ENCODE results near the gene CAMKV.
"Not testable (repeated sequence)": the region's sequence is repeated elsewhere in the genome, so short reads cannot be mapped to it uniquely, and the experiment has no call there.

Gene CAMKV

DNA sequence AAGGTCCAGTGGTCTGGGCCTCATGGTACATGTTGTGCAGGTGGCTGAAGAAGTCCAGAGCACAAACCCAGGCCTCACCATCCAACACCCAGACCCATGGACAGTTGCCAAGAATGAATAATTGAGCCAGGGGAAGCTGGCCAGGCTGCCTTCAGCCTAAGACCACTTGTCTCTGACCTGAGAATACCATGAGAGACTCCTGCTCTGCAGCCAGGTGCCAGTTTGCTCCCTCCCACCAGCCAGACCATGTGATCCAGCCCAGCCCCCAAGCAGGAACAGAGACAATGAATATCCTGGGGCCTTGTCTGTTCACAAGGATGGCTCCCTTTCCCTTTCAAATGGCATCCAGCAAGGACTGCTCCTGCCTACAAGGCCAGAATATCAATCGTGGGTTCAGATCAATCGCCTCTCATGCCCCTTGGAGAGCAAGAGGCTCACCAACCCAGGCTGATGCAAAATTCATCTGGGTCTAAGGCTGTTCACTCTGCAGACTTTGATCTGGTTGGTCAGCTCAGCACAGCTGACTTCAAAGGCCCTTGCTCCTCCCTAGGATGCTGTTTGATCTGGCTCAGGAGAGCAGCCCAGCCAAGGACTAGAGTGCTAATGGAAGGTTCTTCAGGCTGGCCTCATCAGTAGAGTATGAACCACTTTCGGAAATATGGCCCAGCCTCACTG is 26.7 kb downstream of the CAMKV start:
- Histone ChIP-seq H3K27me3 (ENCODE audit: insufficient read depth, low read length) (no peaks in the 10 kb centered on the region), H3K4me1 (ENCODE audit: insufficient read depth, low read length) (no peaks in the 10 kb centered on the region), H3K9me3 (ENCODE audit: insufficient read depth, low read depth, low read length) (no peaks in the 10 kb centered on the region), H3K27ac (ENCODE audit: low read depth, low read length) (no peak overlapping the region), H3K36me3 (ENCODE audit: insufficient read depth, low read length) (peaks cover 77% of the 10 kb centered on the region), H3K4me3 (ENCODE audit: low read length) (no peak overlapping the region), H3K9ac (ENCODE audit: low read depth, low read length) (no peak overlapping the region)
- 85% methylated on average over 3 of the region's 3 CpGs for WGBS

DNA sequence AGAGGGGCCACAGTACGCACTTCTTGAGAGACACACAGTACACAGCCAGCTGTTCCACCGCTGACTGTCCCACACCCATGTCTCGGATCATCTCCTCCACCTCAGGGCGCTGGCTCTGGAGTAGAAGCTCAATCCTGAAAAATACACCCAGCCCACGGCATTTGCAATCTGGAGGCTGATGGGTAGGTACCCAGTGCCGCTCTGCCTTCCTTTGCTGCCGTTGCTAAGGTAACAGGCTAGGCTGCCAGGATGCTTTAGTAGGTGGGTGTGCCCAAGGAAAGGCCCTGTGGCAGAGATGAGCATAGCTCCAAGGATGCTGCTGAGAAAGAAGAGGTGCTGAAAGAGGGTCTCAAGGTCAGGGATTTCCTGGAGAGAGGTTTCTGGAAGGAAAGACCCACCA is 27.9 kb downstream of the CAMKV start:
- Histone ChIP-seq H3K9me3 (ENCODE audit: insufficient read depth, low read depth, low read length) (no peaks in the 10 kb centered on the region), H3K27me3 (ENCODE audit: insufficient read depth, low read length) (no peaks in the 10 kb centered on the region), H3K36me3 (ENCODE audit: insufficient read depth, low read length) (peaks cover 78% of the 10 kb centered on the region), H3K27ac (ENCODE audit: low read depth, low read length) (no peak overlapping the region), H3K4me1 (ENCODE audit: insufficient read depth, low read length) (no peaks in the 10 kb centered on the region), H3K9ac (ENCODE audit: low read depth, low read length) (no peak overlapping the region), H3K4me3 (ENCODE audit: low read length) (no peak overlapping the region)
- WGBS: 94% methylated on average over 7 of the region's 7 CpGs

- Histone ChIP-seq H3K27ac (ENCODE audit: low read depth, low read length) (0 out of 2 replicates have a peak overlapping the region, but pooled peaks have one; percentile 18), H3K36me3 (ENCODE audit: insufficient read depth, low read length) (peaks cover 78% of the 10 kb centered on the region)
Observed at GRCh38 chr3:49841126-49841696, 28.5 kb downstream of the CAMKV start.

DNA sequence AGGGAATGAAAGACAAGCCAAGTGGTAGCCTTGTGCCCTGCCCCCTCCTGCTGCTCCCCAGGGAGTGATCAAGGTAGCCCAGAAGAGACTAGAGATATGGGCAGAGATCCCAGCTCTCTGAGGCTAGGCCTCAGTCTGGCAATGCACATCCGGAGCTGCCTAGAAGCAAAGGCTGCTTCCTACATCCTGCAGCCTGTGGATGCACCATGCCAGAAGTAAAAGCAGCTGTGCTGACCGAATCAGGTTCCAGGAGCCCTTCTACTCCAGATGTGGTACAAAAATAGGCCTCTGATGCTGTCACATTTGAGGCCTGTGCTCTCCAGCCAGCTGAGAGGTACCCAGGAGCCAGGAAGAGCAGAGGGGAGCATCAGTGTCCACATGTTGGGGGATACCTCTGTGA is 29.3 kb downstream of the CAMKV start:
- WGBS: 87% methylated on average over 2 of the region's 2 CpGs
- no peaks in the 10 kb centered on the region for H3K4me1 ChIP-seq (ENCODE audit: insufficient read depth, low read length)
- H3K9me3 ChIP-seq (ENCODE audit: insufficient read depth, low read depth, low read length): no peaks in the 10 kb centered on the region
- no peaks in the 10 kb centered on the region for H3K27me3 ChIP-seq (ENCODE audit: insufficient read depth, low read length)
- H3K36me3 ChIP-seq (ENCODE audit: insufficient read depth, low read length): peaks cover 71% of the 10 kb centered on the region
- no peak overlapping the region for H3K9ac ChIP-seq (ENCODE audit: low read depth, low read length)
- H3K27ac ChIP-seq (ENCODE audit: low read depth, low read length): no peak overlapping the region
- no peak overlapping the region for H3K4me3 ChIP-seq (ENCODE audit: low read length)

More at GRCh38 chr3:49841126-49841696, 28.5 kb downstream of the CAMKV start:
- Histone ChIP-seq H3K4me3 (ENCODE audit: low read length) (no peak overlapping the region), H3K27me3 (ENCODE audit: insufficient read depth, low read length) (no peaks in the 10 kb centered on the region), H3K4me1 (ENCODE audit: insufficient read depth, low read length) (no peaks in the 10 kb centered on the region), H3K9ac (ENCODE audit: low read depth, low read length) (no peak overlapping the region), H3K9me3 (ENCODE audit: insufficient read depth, low read depth, low read length) (no peaks in the 10 kb centered on the region)

DNA sequence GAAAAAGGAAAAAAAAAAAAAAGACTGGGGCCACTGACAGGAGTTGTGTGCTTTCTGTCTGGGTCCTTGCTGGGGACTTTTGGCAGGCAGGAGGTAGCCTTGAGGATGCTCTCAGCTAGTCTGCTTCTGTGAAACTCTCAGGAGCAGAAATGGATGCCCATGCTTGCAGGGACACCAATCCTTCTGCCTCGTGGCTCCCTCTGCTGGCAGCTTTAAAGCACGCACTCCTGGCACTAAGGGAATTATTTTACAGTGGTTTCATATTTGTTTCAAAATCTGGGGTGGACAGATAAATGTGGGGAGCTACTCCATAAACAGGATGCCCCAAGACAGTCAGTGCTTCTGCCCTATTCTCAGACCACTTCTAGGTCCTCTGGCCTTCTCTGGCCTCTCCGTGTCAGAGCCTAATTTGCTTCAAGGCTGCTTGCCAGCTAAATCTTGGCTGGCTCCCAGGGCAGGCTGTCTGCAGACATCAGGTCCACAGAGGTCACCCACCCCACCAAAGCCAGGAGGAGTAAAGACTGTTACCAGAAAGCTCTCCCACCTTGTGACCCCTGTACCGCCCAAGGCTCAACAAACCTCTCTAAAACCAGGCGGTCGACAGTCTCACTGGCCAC is 30.4 kb downstream of the CAMKV start:
- Histone ChIP-seq H3K36me3 (ENCODE audit: insufficient read depth, low read length) (peaks cover 71% of the 10 kb centered on the region), H3K4me3 (ENCODE audit: low read length) (no peak overlapping the region), H3K4me1 (ENCODE audit: insufficient read depth, low read length) (no peaks in the 10 kb centered on the region), H3K9ac (ENCODE audit: low read depth, low read length) (no peak overlapping the region), H3K9me3 (ENCODE audit: insufficient read depth, low read depth, low read length) (no peaks in the 10 kb centered on the region), H3K27ac (ENCODE audit: low read depth, low read length) (no peak overlapping the region), H3K27me3 (ENCODE audit: insufficient read depth, low read length) (no peaks in the 10 kb centered on the region)
- WGBS: 71% methylated on average over 6 of the region's 6 CpGs

DNA sequence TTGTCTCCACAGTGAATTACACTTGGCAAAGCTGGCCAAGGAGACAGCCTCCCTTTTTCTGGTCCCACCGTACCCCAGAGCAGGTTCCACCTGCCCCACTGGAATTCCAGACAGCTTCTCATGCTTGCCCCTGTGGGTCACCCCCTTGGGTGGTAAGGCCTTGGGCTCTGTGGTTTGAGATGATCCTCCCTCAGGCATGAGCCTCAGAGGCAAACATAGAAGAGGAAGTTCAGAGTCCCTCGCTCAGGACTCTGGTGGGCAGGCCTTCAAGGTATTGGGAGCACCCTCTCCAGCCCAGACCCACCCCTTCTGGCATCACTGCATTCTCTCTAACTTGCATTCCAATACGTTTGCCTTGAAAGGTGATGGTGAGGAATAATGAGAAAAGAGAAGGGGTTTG is 38.4 kb downstream of the CAMKV start:
- Histone ChIP-seq H3K4me3 (ENCODE audit: low read length) (no peak overlapping the region), H3K4me1 (ENCODE audit: insufficient read depth, low read length) (no peaks in the 10 kb centered on the region), H3K27me3 (ENCODE audit: insufficient read depth, low read length) (no peaks in the 10 kb centered on the region), H3K9me3 (ENCODE audit: insufficient read depth, low read depth, low read length) (no peaks in the 10 kb centered on the region), H3K9ac (ENCODE audit: low read depth, low read length) (no peak overlapping the region), H3K36me3 (ENCODE audit: insufficient read depth, low read length) (peaks cover 62% of the 10 kb centered on the region), H3K27ac (ENCODE audit: low read depth, low read length) (no peak overlapping the region)
- WGBS: 73% methylated on average over 3 of the region's 3 CpGs

DNA sequence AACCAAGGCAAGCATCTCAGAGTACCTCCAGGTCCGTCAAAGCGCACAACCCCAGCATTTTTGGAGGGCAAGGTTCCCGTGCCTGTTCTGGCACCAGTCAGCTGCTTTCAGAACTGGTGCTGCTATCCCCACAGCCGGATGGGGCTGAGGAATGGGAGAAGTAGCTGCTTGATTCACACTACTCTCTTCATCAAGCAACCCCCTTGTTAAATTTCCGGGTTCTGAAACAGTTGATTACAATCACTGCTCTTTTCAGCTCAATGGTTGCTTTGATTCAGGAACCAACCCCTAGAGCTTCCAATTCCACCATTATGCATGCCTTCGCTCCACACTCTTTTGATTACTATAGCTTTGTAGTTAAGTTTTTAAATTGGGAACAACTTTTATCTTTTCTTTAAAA is 43.7 kb downstream of the CAMKV start:
- Histone ChIP-seq H3K36me3 (ENCODE audit: insufficient read depth, low read length) (peaks cover 31% of the 10 kb centered on the region), H3K27ac (ENCODE audit: low read depth, low read length) (no peak overlapping the region), H3K4me3 (ENCODE audit: low read length) (no peak overlapping the region), H3K9me3 (ENCODE audit: insufficient read depth, low read depth, low read length) (no peaks in the 10 kb centered on the region), H3K4me1 (ENCODE audit: insufficient read depth, low read length) (no peaks in the 10 kb centered on the region), H3K27me3 (ENCODE audit: insufficient read depth, low read length) (no peaks in the 10 kb centered on the region), H3K9ac (ENCODE audit: low read depth, low read length) (no peak overlapping the region; the same call in 1 of the 2 replicates)
- 92% methylated on average over 5 of the region's 6 CpGs for WGBS

- WGBS: 79% methylated on average over 3 of the region's 3 CpGs
- H3K4me3 ChIP-seq (ENCODE audit: low read length); H3K9me3 ChIP-seq (ENCODE audit: insufficient read depth, low read depth, low read length): not testable (repeated sequence)
Observed at GRCh38 chr3:49823131-49823530, 46.6 kb downstream of the CAMKV start.

GRCh38 chr3:49813497-49814174 is 56.1 kb downstream of the CAMKV start, which contains the start of gene UBA7:
Gene UBA7 (minus strand): TSS chr3:49813953. CDS start chr3:49813787, 166 bp downstream.
- Histone ChIP-seq H3K4me1 (ENCODE audit: insufficient read depth, low read length) (no peaks in the 10 kb centered on the region), H3K4me3 (ENCODE audit: low read length) (no peak within 1 kb of the TSS), H3K36me3 (ENCODE audit: insufficient read depth, low read length) (no peaks in the 10 kb centered on the region), H3K27ac (ENCODE audit: low read depth, low read length) (no peak within 1 kb of the TSS), H3K9me3 (ENCODE audit: insufficient read depth, low read depth, low read length) (no peaks in the 10 kb centered on the region), H3K9ac (ENCODE audit: low read depth, low read length) (no peak within 1 kb of the TSS), H3K27me3 (ENCODE audit: insufficient read depth, low read length) (no peaks in the 10 kb centered on the region)
- WGBS: 88% methylated on average over 9 of the region's 9 CpGs

More at GRCh38 chr3:49823131-49823530, 46.6 kb downstream of the CAMKV start:
- H3K4me1 ChIP-seq (ENCODE audit: insufficient read depth, low read length); H3K27ac ChIP-seq (ENCODE audit: low read depth, low read length); H3K36me3 ChIP-seq (ENCODE audit: insufficient read depth, low read length); H3K27me3 ChIP-seq (ENCODE audit: insufficient read depth, low read length); H3K9ac ChIP-seq (ENCODE audit: low read depth, low read length): not testable (repeated sequence)

DNA sequence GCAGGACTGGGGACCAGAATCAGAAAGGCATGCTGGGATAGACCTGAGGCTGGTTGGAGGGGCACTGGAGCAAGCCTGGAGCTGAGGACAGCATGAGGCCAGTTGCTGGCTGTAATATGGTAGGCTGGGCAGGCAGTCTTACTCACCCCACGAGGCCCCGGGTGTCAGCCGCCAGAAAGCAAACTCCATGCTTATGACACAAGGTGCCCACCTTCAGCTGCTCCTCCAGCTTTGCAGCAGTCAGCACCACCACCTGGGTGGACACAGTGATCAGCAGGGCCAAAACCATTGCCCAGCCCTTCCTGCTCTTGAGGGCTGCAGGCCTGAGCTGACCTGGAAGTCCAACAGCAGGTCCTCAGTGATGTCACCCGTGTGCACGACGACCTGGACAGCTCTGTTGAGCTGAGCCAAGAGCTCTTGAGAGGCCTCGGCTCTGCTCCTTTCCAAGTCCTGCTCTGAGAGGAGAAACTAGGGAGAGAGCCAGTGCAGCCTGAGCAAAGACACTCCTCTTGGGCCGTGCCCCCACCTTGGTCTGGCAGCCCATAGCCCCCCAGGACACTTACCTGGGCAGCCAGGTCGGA is 56.7 kb downstream of the CAMKV start:
- WGBS: 94% methylated on average over 9 of the region's 9 CpGs
- H3K27me3 ChIP-seq (ENCODE audit: insufficient read depth, low read length): no peaks in the 10 kb centered on the region
- H3K27ac ChIP-seq (ENCODE audit: low read depth, low read length): no peak overlapping the region
- H3K9ac ChIP-seq (ENCODE audit: low read depth, low read length): no peak overlapping the region
- no peak overlapping the region for H3K4me3 ChIP-seq (ENCODE audit: low read length)
- H3K9me3 ChIP-seq (ENCODE audit: insufficient read depth, low read depth, low read length): no peaks in the 10 kb centered on the region
- H3K4me1 ChIP-seq (ENCODE audit: insufficient read depth, low read length): no peaks in the 10 kb centered on the region
- no peaks in the 10 kb centered on the region for H3K36me3 ChIP-seq (ENCODE audit: insufficient read depth, low read length)
